Right renal cortex interstitium (tissue), 3 donors: ENCODE results near the gene ZNF341. TPM values are rescaled to one million over a fixed set of nuclear protein-coding genes. Genes with fewer than 3 reads are reported as not detected.

ENCODE experiments used
- DNase-seq, 3 donors: peaks; one replicate each; pipeline ENCODE4 v3.0.0-alpha.2; 2013; ENCODE audit warnings: low read depth in 3 of 3, low spot score in 2 of 3
- polyA plus RNA-seq, 3 donors: library from polyadenylated mRNA; unstranded; fragments of 120-200 nt; gene quantifications; one replicate each; pipeline ENCODE4 v1.2.1, GENCODE V29; 2013; ENCODE audit not compliant: insufficient read length in 3 of 3

ZNF341 gene
- polyA plus RNA-seq, 3 donors: 2.5 to 2.8 (median 2.5) TPM

- DNase-seq: no peak
Measured at GRCh38 chr20:33838035-33838864, 106.5 kb downstream of the ZNF341 start.

- no peak for DNase-seq
Measured at GRCh38 chr20:33839591-33839990, 107.8 kb downstream of the ZNF341 start.

- DNase-seq: no peak
Measured at GRCh38 chr20:33840160-33840559, 108.4 kb downstream of the ZNF341 start.

- DNase-seq: no peak
Measured at GRCh38 chr20:33840759-33841435, 109.1 kb downstream of the ZNF341 start.

GRCh38 chr20:33841436-33841799, 109.6 kb downstream of the ZNF341 start:
- DNase-seq: no peak

Other genes with a start within 250 kb of the ZNF341 start
- 10 to 100 TPM; 24.4 to 27.0 (median 26.1) TPM for gene CBFA2T2, start 241.9 kb upstream of the ZNF341 start, polyA plus RNA-seq
- gene C20orf144, start 69.7 kb upstream of the ZNF341 start, polyA plus RNA-seq: under 1 TPM; 0.16 to 0.21 (median 0.19) TPM
- gene ACTL10, start 65.1 kb upstream of the ZNF341 start, polyA plus RNA-seq: under 1 TPM; 0.25 to 0.48 (median 0.29) TPM
- 10 to 100 TPM; 11.4 to 15.0 (median 12.5) TPM for gene NECAB3, start 57.6 kb upstream of the ZNF341 start, polyA plus RNA-seq
- 10 to 100 TPM; 11.0 to 11.4 (median 11.3) TPM for gene E2F1, start 45.6 kb upstream of the ZNF341 start, polyA plus RNA-seq
- gene PXMP4, start 11.7 kb upstream of the ZNF341 start, polyA plus RNA-seq: 1 to 10 TPM; 7.8 to 8.5 (median 8.2) TPM
- 100 to 1,000 TPM; 111 to 117 (median 114) TPM for gene CHMP4B, start 79.4 kb downstream of the ZNF341 start, polyA plus RNA-seq